Mucosa of rectum (tissue), 2 donors: ENCODE data around the gene TM4SF18.

Experiments used
- H3K27ac ChIP-seq, 2 donors: one replicate each; pipeline ENCODE4 v1.7.0; 2013; ENCODE audit warnings: inconsistent platforms in 2 of 2, low read depth in 2 of 2, low read length in 2 of 2
- H3K27me3 ChIP-seq, 2 donors: one replicate each; pipeline ENCODE4 v1.7.0; 2013; ENCODE audit warnings: low read length in 2 of 2; ENCODE audit not compliant: control insufficient read depth in 2 of 2, insufficient read depth in 2 of 2
- H3K36me3 ChIP-seq, 2 donors: one replicate each; pipeline ENCODE4 v1.7.0; 2013; ENCODE audit warnings: low read length in 2 of 2; ENCODE audit not compliant: control insufficient read depth in 2 of 2, insufficient read depth in 2 of 2
- H3K4me1 ChIP-seq, 2 donors: one replicate each; pipeline ENCODE4 v1.7.0; 2013; ENCODE audit warnings: low read length in 2 of 2, mild to moderate bottlenecking in 1 of 2; ENCODE audit not compliant: control insufficient read depth in 2 of 2, insufficient read depth in 2 of 2
- H3K4me3 ChIP-seq, 2 donors: one replicate each; pipeline ENCODE4 v1.7.0; 2013; ENCODE audit warnings: low read length in 2 of 2
- H3K9ac ChIP-seq, 2 donors: one replicate each; pipeline ENCODE4 v1.7.0; 2013; ENCODE audit warnings: low read length in 2 of 2, low read depth in 1 of 2, mild to moderate bottlenecking in 1 of 2
- H3K9me3 ChIP-seq, 2 donors: one replicate each; pipeline ENCODE4 v1.7.0; 2013; ENCODE audit warnings: low read length in 2 of 2; ENCODE audit not compliant: control insufficient read depth in 2 of 2
- donor health status: healthy.
- donor health status: Normal muscosa, but diverticular disease.

TM4SF18 gene

GRCh38 chr3:149284034-149284433, 49.4 kb downstream of the TM4SF18 start:
- H3K27ac ChIP-seq, result no peak overlapping the region
- H3K4me1 ChIP-seq, result no peaks in the 10 kb centered on the region
- no peaks in the 10 kb centered on the region for H3K9me3 ChIP-seq
- no peak overlapping the region for H3K4me3 ChIP-seq
- no peaks in the 10 kb centered on the region for H3K36me3 ChIP-seq
- H3K27me3 ChIP-seq, result no peaks in the 10 kb centered on the region
- H3K9ac ChIP-seq, result no peak overlapping the region

- H3K36me3 ChIP-seq, result no peaks in the 10 kb centered on the region
- H3K4me1 ChIP-seq, result no peaks in the 10 kb centered on the region
- no peaks in the 10 kb centered on the region for H3K9me3 ChIP-seq
- H3K4me3 ChIP-seq, result no peak overlapping the region
- H3K27ac ChIP-seq, result no peak overlapping the region
- H3K27me3 ChIP-seq, result no peaks in the 10 kb centered on the region
- H3K9ac ChIP-seq, result no peak overlapping the region
Measured at GRCh38 chr3:149283401-149283800, 50.0 kb downstream of the TM4SF18 start.

- no peak overlapping the region for H3K9ac ChIP-seq
- no peaks in the 10 kb centered on the region for H3K36me3 ChIP-seq
- H3K27ac ChIP-seq, result no peak overlapping the region
- H3K27me3 ChIP-seq, result no peaks in the 10 kb centered on the region
- H3K4me3 ChIP-seq, result no peak overlapping the region
- no peaks in the 10 kb centered on the region for H3K9me3 ChIP-seq
- H3K4me1 ChIP-seq, result peaks cover 0 to 2% of the 10 kb centered on the region in 2 donors
Measured at GRCh38 chr3:149282836-149283235, 50.6 kb downstream of the TM4SF18 start.

GRCh38 chr3:149282322-149282721, 51.1 kb downstream of the TM4SF18 start:
- Histone ChIP-seq H3K9me3 (no peaks in the 10 kb centered on the region), H3K4me3 (no peak overlapping the region), H3K27me3 (no peaks in the 10 kb centered on the region), H3K36me3 (no peaks in the 10 kb centered on the region), H3K9ac (no peak overlapping the region), H3K4me1 (peaks cover 1 to 7% of the 10 kb centered on the region in 2 donors), H3K27ac (no peak overlapping the region)

- H3K4me1 ChIP-seq, result peaks cover 3 to 11% of the 10 kb centered on the region in 2 donors
- H3K9me3 ChIP-seq, result no peaks in the 10 kb centered on the region
- no peaks in the 10 kb centered on the region for H3K36me3 ChIP-seq
- H3K9ac ChIP-seq, result peak overlapping the region in 1 of 2 donors; percentile 10
- H3K4me3 ChIP-seq, result no peak overlapping the region
- no peaks in the 10 kb centered on the region for H3K27me3 ChIP-seq
- no peak overlapping the region for H3K27ac ChIP-seq
Measured at GRCh38 chr3:149280671-149281349, 52.6 kb downstream of the TM4SF18 start.

GRCh38 chr3:149278911-149279310, 54.5 kb downstream of the TM4SF18 start:
- H3K27ac ChIP-seq, result no peak overlapping the region
- no peak overlapping the region for H3K4me3 ChIP-seq

GRCh38 chr3:149277331-149277813, 56.1 kb downstream of the TM4SF18 start:
- Histone ChIP-seq H3K4me1 (peaks cover 3 to 11% of the 10 kb centered on the region in 2 donors), H3K27me3 (no peaks in the 10 kb centered on the region), H3K36me3 (no peaks in the 10 kb centered on the region), H3K27ac (peak overlapping the region; percentile 71 to 83), H3K9ac (no peak overlapping the region), H3K4me3 (peak overlapping the region; percentile 43 to 61), H3K9me3 (no peaks in the 10 kb centered on the region)

More at GRCh38 chr3:149278911-149279310, 54.5 kb downstream of the TM4SF18 start:
- Histone ChIP-seq H3K36me3 (no peaks in the 10 kb centered on the region), H3K4me1 (peaks cover 3 to 11% of the 10 kb centered on the region in 2 donors), H3K9me3 (no peaks in the 10 kb centered on the region), H3K27me3 (no peaks in the 10 kb centered on the region), H3K9ac (no peak overlapping the region)

- H3K9ac ChIP-seq, result no peak overlapping the region
- peak overlapping the region; percentile 71 to 83 for H3K27ac ChIP-seq
Measured at GRCh38 chr3:149276619-149277018, 56.8 kb downstream of the TM4SF18 start.

GRCh38 chr3:149274220-149274619, 59.2 kb downstream of the TM4SF18 start:
- H3K9me3 ChIP-seq, result no peaks in the 10 kb centered on the region
- H3K9ac ChIP-seq, result no peak overlapping the region
- H3K27ac ChIP-seq, result no peak overlapping the region
- H3K4me1 ChIP-seq, result peaks cover 3 to 11% of the 10 kb centered on the region in 2 donors
- no peak overlapping the region for H3K4me3 ChIP-seq
- H3K36me3 ChIP-seq, result no peaks in the 10 kb centered on the region
- no peaks in the 10 kb centered on the region for H3K27me3 ChIP-seq

More at GRCh38 chr3:149276619-149277018, 56.8 kb downstream of the TM4SF18 start:
- Histone ChIP-seq H3K9me3 (no peaks in the 10 kb centered on the region), H3K36me3 (no peaks in the 10 kb centered on the region), H3K4me1 (peaks cover 3 to 11% of the 10 kb centered on the region in 2 donors), H3K27me3 (no peaks in the 10 kb centered on the region), H3K4me3 (no peak overlapping the region)

- Histone ChIP-seq H3K4me3 (no peak overlapping the region), H3K27me3 (no peaks in the 10 kb centered on the region), H3K27ac (no peak overlapping the region), H3K4me1 (peaks cover 3 to 11% of the 10 kb centered on the region in 2 donors), H3K9ac (no peak overlapping the region), H3K9me3 (no peaks in the 10 kb centered on the region), H3K36me3 (no peaks in the 10 kb centered on the region)
Measured at GRCh38 chr3:149273096-149273751, 60.2 kb downstream of the TM4SF18 start.
